Measurements from ENCODE around the gene SCFD2.

Gene SCFD2

DNA sequence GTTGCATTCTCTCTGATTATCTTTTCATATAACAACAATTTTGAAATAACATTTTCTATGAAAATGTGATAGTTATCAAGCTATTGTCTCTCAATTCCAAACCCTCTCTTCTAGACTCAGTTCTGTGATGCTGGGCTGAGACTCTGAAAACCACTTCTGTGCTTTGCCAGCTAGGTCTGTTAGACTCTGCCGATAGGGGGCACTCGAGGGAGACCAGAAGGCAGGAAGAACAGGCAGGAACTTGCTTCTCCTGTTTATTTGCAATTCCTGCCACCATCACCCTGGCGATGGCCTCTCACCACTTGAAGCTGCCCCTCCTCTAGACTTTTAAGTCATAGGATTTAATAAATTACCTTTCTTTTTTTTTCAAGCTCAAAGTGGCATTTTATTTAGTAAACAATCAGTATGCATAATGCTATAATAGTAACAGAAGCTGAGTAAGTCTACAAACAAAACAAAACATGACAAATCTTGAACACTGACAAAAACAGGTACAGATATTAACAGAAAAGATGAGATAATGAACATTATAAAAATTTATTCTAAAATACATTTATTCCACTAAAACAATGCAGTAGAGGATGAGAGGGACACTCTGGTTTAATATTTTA lies 454.1 kb downstream of the SCFD2 start:
- no peak for DNase-seq

DNA sequence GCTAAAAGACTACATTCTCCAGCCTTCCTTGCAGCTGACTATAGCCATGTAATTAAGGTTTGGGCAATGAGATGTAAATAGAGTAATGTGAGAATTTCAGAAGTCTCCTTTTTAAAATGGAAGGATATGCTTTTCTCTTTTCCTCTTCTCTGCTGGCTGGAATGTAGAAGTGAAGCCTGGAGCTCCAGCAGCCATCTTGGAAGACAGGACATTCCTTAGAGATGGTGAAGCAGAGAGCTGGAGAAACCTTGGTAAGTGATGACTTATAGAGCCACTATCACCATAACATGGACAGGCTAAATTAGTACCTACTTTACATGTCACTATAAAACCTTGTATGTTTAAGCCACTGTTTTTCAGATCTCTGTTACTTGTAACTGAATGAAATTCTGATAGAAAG lies 455.7 kb downstream of the SCFD2 start:
- no peak for DNase-seq

- no peak for DNase-seq
Measured at GRCh38 chr4:52907510-52907909, 458.4 kb downstream of the SCFD2 start.

DNA sequence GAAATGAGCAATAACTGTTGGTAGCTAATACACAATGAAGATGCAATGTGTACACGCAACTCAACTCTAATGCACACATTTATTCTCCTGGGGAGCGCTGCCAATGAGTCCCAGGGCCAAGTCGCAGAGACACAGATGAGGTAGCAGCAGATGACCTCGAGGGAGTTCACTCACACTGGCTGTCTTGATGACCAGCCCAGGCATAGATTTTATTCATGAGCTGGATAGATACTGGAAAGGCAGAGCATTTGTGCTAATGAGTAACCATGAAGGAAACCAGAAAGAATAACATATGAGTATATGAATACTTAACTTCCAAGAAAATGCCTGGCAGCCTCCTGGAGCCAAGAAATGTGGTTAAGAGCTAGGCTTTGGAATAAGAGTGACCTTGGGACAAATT lies 461.4 kb downstream of the SCFD2 start:
- no peak for DNase-seq

GRCh38 chr4:52903273-52903672 lies 462.6 kb downstream of the SCFD2 start:
- DNase-seq, result no peak

GRCh38 chr4:52894443-52894842 lies 471.4 kb downstream of the SCFD2 start:
- no peak for DNase-seq

DNA sequence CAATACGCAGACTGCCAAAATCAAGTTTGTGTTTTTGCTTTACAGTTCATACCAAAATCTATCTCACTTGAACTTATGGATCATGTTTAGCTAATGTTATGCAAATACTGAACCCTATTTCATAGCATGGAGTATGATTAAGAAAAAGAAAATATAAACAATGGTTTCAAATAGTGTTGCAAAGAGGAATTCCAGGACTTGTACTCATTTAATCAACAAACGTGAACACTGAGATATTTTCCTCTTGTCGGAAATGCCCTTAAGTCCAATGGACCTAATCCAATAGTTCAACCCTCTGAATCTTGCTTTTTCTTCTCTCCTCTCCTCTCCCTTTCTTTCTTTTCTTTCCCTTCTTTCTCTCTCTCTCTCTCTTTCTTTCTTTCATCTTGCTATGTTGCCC lies 473.0 kb downstream of the SCFD2 start:
- DNase-seq, result no peak

DNA sequence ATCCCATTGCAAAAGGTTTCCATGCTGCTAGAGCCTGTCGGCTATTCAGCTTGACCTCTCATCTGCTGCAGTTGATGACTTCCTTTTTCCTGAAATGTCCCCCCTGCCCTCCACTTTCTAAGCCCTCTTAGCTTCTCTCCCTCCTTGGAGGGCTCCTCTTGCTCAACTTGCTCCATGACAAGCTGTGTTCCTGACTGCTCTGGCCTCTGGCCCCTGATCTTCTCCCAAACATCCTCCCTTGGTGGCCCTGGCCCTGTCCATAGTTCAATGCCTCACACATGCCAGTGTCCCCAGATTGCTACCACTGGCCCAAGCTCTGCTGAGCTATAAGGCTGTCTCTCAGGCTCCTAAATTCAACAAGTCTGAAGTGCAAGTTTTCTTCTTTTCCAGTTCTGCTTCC lies 474.1 kb downstream of the SCFD2 start:
- no peak for DNase-seq

- no peak for DNase-seq
Measured at GRCh38 chr4:52890521-52890791, 475.4 kb downstream of the SCFD2 start.

- DNase-seq, result no peak
Measured at GRCh38 chr4:52889778-52890520, 475.9 kb downstream of the SCFD2 start.

DNA sequence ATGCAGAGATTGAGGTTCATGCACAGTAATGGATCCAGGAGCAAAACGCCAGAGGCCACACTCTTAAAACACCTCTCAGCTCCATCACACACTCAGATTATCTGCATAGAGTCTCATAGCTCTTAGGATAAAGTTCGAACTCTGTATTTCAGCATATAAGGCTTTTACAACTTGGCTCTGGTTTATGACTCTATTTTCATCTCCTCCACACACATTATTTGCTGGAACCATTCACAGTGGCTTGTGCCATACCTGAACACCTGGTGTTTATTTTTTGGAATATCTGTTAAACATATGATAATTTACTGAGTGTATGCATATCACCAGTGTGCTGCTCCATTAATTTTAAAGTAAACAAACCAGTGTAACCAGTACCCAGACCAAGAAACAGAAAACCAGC lies 476.5 kb downstream of the SCFD2 start:
- DNase-seq, result no peak

DNA sequence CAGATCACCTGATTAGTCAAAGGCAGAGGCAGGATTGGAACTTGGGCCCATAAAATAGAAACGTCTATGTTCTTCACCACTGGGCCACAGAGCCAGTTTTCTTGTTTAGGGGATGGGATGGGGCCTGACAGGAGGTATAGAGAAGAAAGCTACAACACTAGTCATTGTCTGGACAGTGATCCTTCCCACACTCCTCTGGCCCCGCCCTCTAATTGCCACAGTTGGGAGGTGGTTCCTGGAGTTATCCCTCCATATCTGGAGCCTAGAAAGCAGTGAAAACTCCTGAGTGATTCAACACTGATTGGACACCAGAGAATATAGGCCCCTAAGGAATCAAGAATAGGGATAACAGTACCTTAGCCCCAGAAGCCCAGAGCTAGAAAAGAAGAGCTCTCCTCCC lies 480.9 kb downstream of the SCFD2 start:
- DNase-seq, result no peak

- no peak for DNase-seq
Measured at GRCh38 chr4:52883707-52884669, 481.9 kb downstream of the SCFD2 start.

GRCh38 chr4:52883183-52883621 lies 482.7 kb downstream of the SCFD2 start:
- no peak for DNase-seq

- DNase-seq, result no peak
Measured at GRCh38 chr4:52880994-52881393, 484.9 kb downstream of the SCFD2 start.

DNA sequence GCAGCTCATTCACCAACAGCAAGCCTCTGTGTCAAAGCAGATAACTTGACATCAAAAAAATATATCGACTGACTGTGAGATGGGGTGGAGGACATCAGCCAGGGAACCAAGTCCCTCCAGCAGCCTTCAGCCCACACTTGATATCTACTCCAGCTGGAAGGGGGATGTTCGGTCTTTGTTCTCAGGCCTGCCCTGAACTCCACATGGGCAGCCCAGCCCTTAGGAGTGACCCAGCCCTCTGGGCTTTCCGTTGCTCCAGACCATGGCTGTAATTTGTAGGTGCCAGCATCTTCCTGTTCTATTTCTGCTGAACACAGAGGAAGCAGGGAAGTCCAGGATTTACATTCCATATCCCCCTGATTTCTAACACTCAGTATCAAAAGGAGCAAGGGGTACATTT lies 486.4 kb downstream of the SCFD2 start:
- no peak for DNase-seq

DNA sequence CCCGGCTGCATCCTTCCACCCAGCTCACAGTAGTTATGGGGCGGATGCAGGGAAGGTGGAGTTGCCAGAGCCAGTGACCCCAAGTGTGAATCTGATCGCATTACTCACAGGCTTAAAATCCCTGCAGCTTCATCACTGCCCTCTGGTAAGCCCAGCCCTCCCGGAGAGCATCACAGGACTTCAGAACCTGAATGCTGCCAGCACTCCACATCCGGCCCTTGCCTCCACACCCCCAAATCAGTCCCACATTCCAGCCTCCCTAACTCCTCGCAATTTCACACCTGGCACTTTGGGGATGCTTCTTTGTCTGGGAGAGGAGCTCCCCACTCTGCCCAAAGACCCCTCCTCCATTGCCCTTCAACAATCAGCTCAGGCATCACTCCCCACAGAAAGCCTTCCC lies 488.2 kb downstream of the SCFD2 start:
- no peak for DNase-seq

GRCh38 chr4:52877036-52877435 lies 488.8 kb downstream of the SCFD2 start:
- DNase-seq, result no peak

GRCh38 chr4:52876069-52876468 lies 489.8 kb downstream of the SCFD2 start:
- no peak for DNase-seq

- no peak for DNase-seq
Measured at GRCh38 chr4:52874948-52875347, 490.9 kb downstream of the SCFD2 start.

DNA sequence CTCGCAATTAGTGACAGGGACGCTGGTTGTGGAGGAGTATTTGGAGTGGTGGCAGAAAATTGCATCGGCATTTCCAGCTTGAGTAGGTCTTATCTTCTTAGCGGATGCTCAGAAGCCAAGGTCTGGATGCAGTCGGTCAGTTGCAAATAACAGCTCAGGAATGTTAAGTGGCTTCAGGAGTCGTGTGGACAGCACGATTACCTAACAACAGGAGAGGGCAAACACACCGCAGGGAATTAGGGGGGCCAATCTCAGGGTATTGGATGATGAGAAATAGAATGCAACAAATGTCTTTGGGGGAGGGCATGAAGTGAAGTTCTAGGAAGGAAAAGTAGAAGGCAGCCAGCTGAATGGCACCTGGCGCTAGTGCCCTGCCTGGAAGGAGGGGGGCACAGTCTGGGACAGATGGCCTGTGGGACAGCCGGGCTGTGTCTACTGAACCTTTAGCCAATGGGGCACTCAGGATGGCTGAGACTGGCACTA lies 492.0 kb downstream of the SCFD2 start:
- no peak for DNase-seq

DNA sequence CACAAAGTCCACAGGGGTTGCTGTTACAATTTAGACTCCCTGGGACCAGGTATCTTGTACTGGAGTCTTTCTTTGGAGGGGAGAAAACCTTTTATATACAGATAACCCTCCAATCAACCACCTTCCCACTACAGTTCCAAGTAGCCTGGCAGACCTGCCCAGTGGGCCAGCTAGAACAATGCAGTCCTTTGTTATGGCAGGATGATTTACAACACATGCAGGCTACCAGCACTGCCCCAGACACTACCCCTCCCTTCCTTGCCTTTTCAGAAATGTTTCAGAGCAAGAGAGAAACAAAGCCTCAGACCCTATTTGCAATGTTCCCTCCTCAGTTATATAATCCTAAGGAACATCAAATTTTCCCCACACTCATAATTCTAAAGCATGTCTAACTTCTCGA lies 492.7 kb downstream of the SCFD2 start:
- no peak for DNase-seq

DNA sequence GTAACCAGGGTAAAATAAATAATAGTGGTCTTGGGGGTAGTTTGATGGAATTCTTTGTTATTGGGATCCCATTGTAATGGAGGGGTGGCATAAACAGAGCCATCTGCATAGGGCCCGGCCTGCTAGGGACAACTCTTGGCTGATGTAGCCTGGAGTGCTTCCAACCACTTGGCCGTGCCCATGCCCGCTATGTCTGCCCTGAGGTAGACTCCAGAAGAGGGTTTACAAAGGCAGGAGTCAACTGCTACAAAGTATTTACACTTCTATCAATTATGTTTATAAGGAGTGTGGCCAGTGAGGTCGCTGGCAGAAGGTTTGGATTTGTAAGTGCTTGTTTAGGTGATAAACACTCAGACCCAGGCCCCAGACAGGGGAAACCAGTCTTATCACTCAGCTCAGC lies 495.6 kb downstream of the SCFD2 start:
- no peak for DNase-seq

GRCh38 chr4:52869656-52870055 lies 496.2 kb downstream of the SCFD2 start:
- no peak for DNase-seq
